Transverse colon (tissue), 4 donors: Measurements from ENCODE around the gene COL4A1. TPM values are rescaled to one million over a fixed set of nuclear protein-coding genes. Genes with fewer than 3 reads are reported as not detected.

Source experiments
- DNase-seq: peaks from one replicate; pipeline ENCODE4 v3.0.0-alpha.2; 2019
- H3K27ac ChIP-seq, 4 donors: fragments of 200-600 bp; sonication (generic); 2 replicates each; pipeline ENCODE4 v1.5.1; 2016 to 2018; ENCODE audit warnings: inconsistent platforms in 4 of 4
- H3K27me3 ChIP-seq: fragments of 200-600 bp; sonication (generic); 2 replicates; pipeline ENCODE4 v1.5.1; 2017; ENCODE audit warnings: inconsistent platforms
- H3K36me3 ChIP-seq, 4 donors: fragments of 200-600 bp; sonication (generic); 2 replicates each; pipeline ENCODE4 v1.5.1; 2017 to 2019; ENCODE audit warnings: inconsistent platforms in 4 of 4
- H3K4me1 ChIP-seq, 4 donors: fragments of 200-600 bp; sonication (generic); 2 replicates each; pipeline ENCODE4 v1.5.1; 2017 to 2020; ENCODE audit warnings: inconsistent platforms in 4 of 4
- H3K4me3 ChIP-seq, 4 donors: fragments of 200-600 bp; sonication (generic); 1 replicate in 1 of 4; 2 replicates in 3 of 4; pipeline versions ENCODE4 v1.5.1 to v1.6.1; 2017 to 2019; ENCODE audit warnings: inconsistent platforms in 4 of 4
- H3K9me3 ChIP-seq, 2 donors: fragments of 200-600 bp; sonication (generic); 2 replicates each; pipeline ENCODE4 v1.5.1; 2017 to 2019; ENCODE audit warnings: inconsistent platforms in 2 of 2
- EP300 ChIP-seq: sonication (generic); formaldehyde crosslinking; IDR thresholded peaks from one replicate; pipeline ENCODE4 v1.6.1; 2017; ENCODE audit warnings: antibody characterized with exemption, low read depth
- POLR2A ChIP-seq: fragments of 450-650 bp; IDR thresholded peaks from one replicate; pipeline ENCODE4 v1.6.1; 2016; ENCODE audit warnings: antibody characterized with exemption, mild to moderate bottlenecking, moderate library complexity
- POLR2AphosphoS5 ChIP-seq, 3 donors: sonication (generic); formaldehyde crosslinking; IDR thresholded peaks; one replicate each; pipeline ENCODE4 v1.6.1; 2016; ENCODE audit warnings: antibody characterized with exemption in 3 of 3
- WGBS, 2 donors: methylation state at CpG; one replicate each; pipeline ENCODE4 v1.1.5; 2018; ENCODE audit warnings: low coverage in 1 of 2; 5-methylcytosine and 5-hydroxymethylcytosine counted together
- in situ Hi-C, 4 donors: fragments of 200-750 bp; cut with MboI; loops; one replicate each; pipeline versions ENCODE4 v1.15.0 to v1.15.1; 2017; ENCODE audit warnings: low sequenced_read_pairs in 3 of 4, low pct_ligation_motif_present in 1 of 4, low pct_unique_long_range_greater_than_20kb in 1 of 4
- intact Hi-C: fragments of 100-400 bp; cut with DNase I; formaldehyde crosslinking; loops from one replicate; pipeline ENCODE4 v1.15.1; 2023; ENCODE audit warnings: low total_unique reads
- total RNA-seq, 4 donors: library from RNA; depleted of rRNA; stranded (reverse); fragments of >200 nt; gene quantifications; one replicate each; pipeline ENCODE4 v1.1.0, GENCODE V29; 2016
- TF ChIP-seq, protein P1 (sequence below), 5 experiments: fragments of 200-600 bp in 3 of 5; fragments of 450-650 bp in 2 of 5; sonication (generic) in 3 of 5; IDR thresholded peaks; 1 replicate in 2 of 5; 2 replicates in 3 of 5; pipeline ENCODE4 v1.5.1; 2016 to 2017; ENCODE audit warnings: antibody characterized with exemption in 5 of 5, inconsistent platforms in 3 of 5, mild to moderate bottlenecking in 2 of 5, moderate library complexity in 1 of 5

The COL4A1 gene
- total RNA-seq, 4 donors from 2014 or later: 46.4 to 180 (median 99.2) TPM

DNA sequence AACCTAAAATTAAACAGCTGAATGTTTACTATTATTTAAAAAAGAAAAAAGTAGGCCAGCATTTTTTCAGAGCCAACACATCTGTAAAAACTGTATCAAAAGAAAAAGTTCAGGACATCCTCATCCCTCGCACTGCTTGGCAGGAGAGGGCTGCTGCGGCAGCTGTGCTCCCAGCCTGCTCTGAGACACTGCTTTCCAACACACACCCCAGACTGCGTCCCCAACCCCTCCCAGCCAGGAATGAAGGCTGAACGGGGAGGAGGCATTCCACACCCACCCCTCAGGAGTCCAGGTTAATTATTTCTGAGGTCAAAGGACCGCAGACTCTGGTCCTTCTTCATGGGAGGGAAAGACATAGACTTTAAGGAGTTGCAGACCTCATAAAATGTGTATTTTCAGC, 43.1 kb downstream of the COL4A1 start:
- H3K9me3 ChIP-seq: no peaks in the 10 kb centered on the region
- H3K4me3 ChIP-seq: no peak overlapping the region
- in situ Hi-C loops (no loop called here), intact Hi-C loops (no loop called here)
- no peaks in the 10 kb centered on the region for H3K27me3 ChIP-seq
- H3K27ac ChIP-seq: peak overlapping the region; percentile 57 to 70 (median 66)
- no peak for DNase-seq
- TF ChIP-seq, protein P1, sequence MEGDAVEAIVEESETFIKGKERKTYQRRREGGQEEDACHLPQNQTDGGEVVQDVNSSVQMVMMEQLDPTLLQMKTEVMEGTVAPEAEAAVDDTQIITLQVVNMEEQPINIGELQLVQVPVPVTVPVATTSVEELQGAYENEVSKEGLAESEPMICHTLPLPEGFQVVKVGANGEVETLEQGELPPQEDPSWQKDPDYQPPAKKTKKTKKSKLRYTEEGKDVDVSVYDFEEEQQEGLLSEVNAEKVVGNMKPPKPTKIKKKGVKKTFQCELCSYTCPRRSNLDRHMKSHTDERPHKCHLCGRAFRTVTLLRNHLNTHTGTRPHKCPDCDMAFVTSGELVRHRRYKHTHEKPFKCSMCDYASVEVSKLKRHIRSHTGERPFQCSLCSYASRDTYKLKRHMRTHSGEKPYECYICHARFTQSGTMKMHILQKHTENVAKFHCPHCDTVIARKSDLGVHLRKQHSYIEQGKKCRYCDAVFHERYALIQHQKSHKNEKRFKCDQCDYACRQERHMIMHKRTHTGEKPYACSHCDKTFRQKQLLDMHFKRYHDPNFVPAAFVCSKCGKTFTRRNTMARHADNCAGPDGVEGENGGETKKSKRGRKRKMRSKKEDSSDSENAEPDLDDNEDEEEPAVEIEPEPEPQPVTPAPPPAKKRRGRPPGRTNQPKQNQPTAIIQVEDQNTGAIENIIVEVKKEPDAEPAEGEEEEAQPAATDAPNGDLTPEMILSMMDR (IDR thresholded peaks at IDR 0.05): no peak
- TF ChIP-seq POLR2AphosphoS5 (IDR thresholded peaks at IDR 0.05) (peak; percentile 21 to 27 (median 24)), POLR2A (no peak), EP300 (no peak)
- no peaks in the 10 kb centered on the region for H3K36me3 ChIP-seq
- WGBS, 2 donors: 35% methylated on average over 5 of the region's 5 CpGs; no CpG with 5 or more reads in 1 of the 2 donors
- peaks cover 14 to 43% (median 29%) of the 10 kb centered on the region in 4 donors for H3K4me1 ChIP-seq

DNA sequence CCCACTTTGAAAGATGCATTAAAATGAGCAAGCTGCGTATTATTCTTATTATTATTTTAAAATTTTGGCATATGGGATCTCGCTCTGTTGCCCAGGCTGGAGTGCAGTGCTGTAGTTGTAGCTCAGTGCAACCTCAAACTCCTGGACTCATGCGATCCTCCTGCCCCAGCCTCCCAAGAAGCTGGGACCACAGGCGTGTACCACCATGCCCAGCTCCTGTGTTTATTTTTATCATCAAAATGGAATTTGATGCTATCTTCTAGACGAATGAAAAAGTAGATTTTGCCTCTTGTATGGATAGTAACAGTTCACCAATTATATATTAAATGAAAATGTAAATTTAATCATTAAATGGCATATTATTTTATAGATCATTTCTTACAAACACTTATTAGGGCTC, 43.6 kb downstream of the COL4A1 start:
- in situ Hi-C loops: no loop called here
- no peaks in the 10 kb centered on the region for H3K36me3 ChIP-seq
- H3K9me3 ChIP-seq: no peaks in the 10 kb centered on the region
- no peaks in the 10 kb centered on the region for H3K27me3 ChIP-seq
- H3K27ac ChIP-seq: peak overlapping the region; percentile 57 to 70 (median 66)
- peaks cover 14 to 46% (median 29%) of the 10 kb centered on the region in 4 donors for H3K4me1 ChIP-seq
- WGBS, 2 donors: 60 to 85% methylated on average over 4 to 5 of the region's 5 CpGs
- no peak overlapping the region for H3K4me3 ChIP-seq
- no peak for DNase-seq
- TF ChIP-seq POLR2A: no peak
- TF ChIP-seq EP300: no peak
- TF ChIP-seq, protein P1 (IDR thresholded peaks at IDR 0.05): no peak
- intact Hi-C loops: no loop called here

DNA sequence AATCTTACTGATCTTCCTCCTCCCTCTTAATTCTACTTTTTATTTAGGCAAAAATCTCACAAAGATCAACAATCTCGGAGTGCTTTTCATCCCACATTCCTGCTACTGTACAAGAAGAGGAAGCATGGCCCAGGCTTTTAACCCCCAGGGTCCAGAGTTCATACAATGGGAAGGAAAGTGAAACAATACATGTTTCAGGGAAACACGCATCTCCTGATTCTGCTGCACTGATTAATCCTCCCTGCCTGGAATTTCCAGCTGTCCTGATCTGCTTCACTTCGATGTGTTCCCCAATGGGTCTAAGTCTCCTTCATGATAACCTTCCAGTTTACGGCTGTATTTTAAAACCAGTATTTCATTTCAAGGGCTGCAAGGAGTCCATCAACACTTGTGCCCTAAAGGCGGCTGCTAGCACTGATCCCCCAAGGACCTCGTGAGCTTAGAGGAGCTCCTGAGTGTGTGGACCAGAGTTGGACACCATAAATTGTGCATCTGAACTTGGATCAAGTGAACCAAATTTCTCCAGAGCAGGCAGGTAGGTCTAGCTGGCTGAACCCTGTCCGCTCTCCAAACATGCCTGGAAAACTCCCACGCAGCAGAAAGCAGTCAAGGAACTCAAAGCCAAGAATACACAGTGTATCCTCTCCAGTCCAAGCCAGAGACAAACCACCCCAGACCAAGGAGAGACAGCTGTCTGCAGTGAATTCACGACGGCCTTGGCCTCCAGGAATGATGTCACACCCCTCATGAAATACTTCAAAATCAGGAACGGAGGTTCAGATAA, 44.3 kb downstream of the COL4A1 start:
- Histone ChIP-seq H3K4me1 (peaks cover 14 to 46% (median 29%) of the 10 kb centered on the region in 4 donors), H3K36me3 (no peaks in the 10 kb centered on the region), H3K4me3 (no peak overlapping the region), H3K27me3 (no peaks in the 10 kb centered on the region), H3K9me3 (no peaks in the 10 kb centered on the region), H3K27ac (peak overlapping the region; percentile 57 to 70 (median 66))
- DNase-seq: no peak
- in situ Hi-C loops (no loop called here), intact Hi-C loops (no loop called here)
- WGBS, 2 donors: 32% methylated on average over 6 to 11 of the region's 11 CpGs
- TF ChIP-seq, protein P1 (IDR thresholded peaks at IDR 0.05): no peak
- TF ChIP-seq EP300: no peak

DNA sequence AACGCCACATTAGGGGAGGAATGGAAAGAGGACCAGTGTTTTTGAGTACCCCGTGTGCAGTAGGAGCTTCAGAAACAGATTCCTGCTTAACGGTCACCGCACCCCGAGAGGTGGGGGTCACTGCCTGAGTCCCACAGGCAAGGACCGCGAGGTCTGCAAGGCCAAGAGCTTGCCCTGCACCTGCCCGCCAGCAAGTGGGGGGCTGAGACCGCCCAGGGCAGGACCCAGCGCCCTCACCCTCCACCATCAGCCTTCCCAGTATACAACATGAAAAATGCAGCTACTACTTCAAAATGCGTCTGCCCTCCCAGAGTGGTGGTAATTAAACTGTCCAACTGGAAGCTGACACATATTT, 44.9 kb downstream of the COL4A1 start:
- 71 to 73% methylated on average over 7 to 11 of the region's 11 CpGs for WGBS, 2 donors
- no peak for DNase-seq
- Histone ChIP-seq H3K27me3 (no peaks in the 10 kb centered on the region), H3K9me3 (no peaks in the 10 kb centered on the region), H3K4me1 (peaks cover 14 to 46% (median 30%) of the 10 kb centered on the region in 4 donors), H3K4me3 (no peak overlapping the region), H3K36me3 (no peaks in the 10 kb centered on the region), H3K27ac (peak overlapping the region; percentile 57 to 70 (median 66))
- in situ Hi-C loops: no loop called here
- TF ChIP-seq EP300: no peak
- TF ChIP-seq, protein P1 (IDR thresholded peaks at IDR 0.05): no peak
- no peak for TF ChIP-seq POLR2A
- no peak for TF ChIP-seq POLR2AphosphoS5 (IDR thresholded peaks at IDR 0.05)
- intact Hi-C loops: no loop called here
